Ovary (tissue), 9 donors: ENCODE measurements around the gene PSMB10. TPM values are rescaled to one million over a fixed set of nuclear protein-coding genes. Genes with fewer than 3 reads are reported as not detected.

ENCODE experiments used
- DNase-seq, 5 donors: peaks; one replicate each; pipeline ENCODE4 v3.0.0-alpha.2; 2019 to 2020
- H3K27ac ChIP-seq, 2 donors: fragments of 200-600 bp; one replicate each; pipeline versions ENCODE4 v1.5.1 to v1.8.0; 2019 to 2022
- H3K27me3 ChIP-seq: fragments of 200-600 bp; one replicate; pipeline ENCODE4 v1.8.0; 2022
- H3K36me3 ChIP-seq: fragments of 200-600 bp; sonication (generic); one replicate; pipeline ENCODE4 v1.5.1; 2019
- H3K4me1 ChIP-seq: one replicate; pipeline ENCODE4 v1.8.1; 2013; ENCODE audit warnings: mild to moderate bottlenecking, moderate library complexity; ENCODE audit not compliant: insufficient read depth
- H3K4me3 ChIP-seq: fragments of 200-600 bp; sonication (generic); one replicate; pipeline ENCODE4 v1.5.1; 2017
- H3K9me3 ChIP-seq, 2 donors: fragments of 200-600 bp in 1 of 2; sonication (generic) in 1 of 2; one replicate each; pipeline versions ENCODE4 v1.5.1 to v1.8.1; 2013 to 2019; ENCODE audit warnings: mild to moderate bottlenecking in 1 of 2, moderate library complexity in 1 of 2
- CTCF ChIP-seq, 3 donors: fragments of 450-650 bp in 2 of 3; fragments of 200-600 bp in 1 of 3; IDR thresholded peaks; one replicate each; pipeline versions ENCODE4 v1.5.1 to v1.8.0; 2016 to 2022; ENCODE audit warnings: antibody characterized with exemption in 3 of 3, mild to moderate bottlenecking in 1 of 3
- EP300 ChIP-seq: sonication (generic); formaldehyde crosslinking; IDR thresholded peaks from one replicate; pipeline ENCODE4 v1.6.1; 2017; ENCODE audit warnings: antibody characterized with exemption
- POLR2A ChIP-seq: fragments of 450-650 bp; IDR thresholded peaks from one replicate; pipeline ENCODE4 v1.6.1; 2017; ENCODE audit warnings: antibody characterized with exemption, mild to moderate bottlenecking, moderate library complexity
- WGBS, 3 donors: extraction: QIAGEN DNeasy Blood & Tissue Kit in 1 of 3; methylation state at CpG; one replicate each; pipeline versions ENCODE4 v1.1.5 to v1.1.7; 2013 to 2017; 5-methylcytosine and 5-hydroxymethylcytosine counted together
- intact Hi-C, 4 donors: fragments of 100-400 bp; cut with DNase I; formaldehyde crosslinking; loops; one replicate each; pipeline versions ENCODE4 v1.11.0 to v1.15.1; 2022 to 2023
- polyA plus RNA-seq, 2 donors: library from polyadenylated mRNA; stranded (reverse); fragments of 200-250 nt in 1 of 2; fragments of 350-450 nt in 1 of 2; fragmentation: Illumina TruSeq in 1 of 2; extraction: RNeasy Lipid Tissue Mini Kit (QIAGEN cat#74804) in 1 of 2; gene quantifications; one replicate each; pipeline ENCODE4 v1.2.3, GENCODE V29; 2013 to 2014
- total RNA-seq, 7 donors: library from RNA; depleted of rRNA in 2 of 7; stranded (reverse); fragments of >200 nt in 2 of 7; fragmentation: NEBNext Ultra II Directional in 3 of 7; extraction: Animal tissue kit (Norgen Biotek cat#: 25700) in 3 of 7; gene quantifications; one replicate each; pipeline versions ENCODE4 v1.1.0 to v1.2.4, GENCODE V29; 2016 to 2023
- donor health status: DM: no; HTN: no; CAD: no; lungs with moderate emphysema.
- donor health status: DM: no; HTN: no; CAD: no.
- donor health status: Bipolar disorder and iron deficiency.
- donor health status: DM: yes; HTN: yes; CAD: no.
- donor health status: DM: no; HTN: no; CAD: no.
- donor health status: DM: yes; HTN: yes; CAD: no.

Gene PSMB10
- total and polyA plus RNA-seq, 9 donors = 5.8 to 64.4 (median 50.8) TPM

GRCh38 chr16:67943256-67943618 is 6.6 kb upstream of the PSMB10 start:
- Histone ChIP-seq H3K9me3 (no peaks in the 10 kb centered on the region), H3K4me1 (peaks cover 21% of the 10 kb centered on the region), H3K4me3 (no peak overlapping the region), H3K27ac (peak overlapping the region in 1 of 2 donors; percentile 63), H3K27me3 (no peaks in the 10 kb centered on the region), H3K36me3 (no peaks in the 10 kb centered on the region)
- WGBS, 3 donors = 73 to 76% (median 74%) methylated on average over 6 of the region's 6 CpGs
- TF ChIP-seq EP300 = no peak
- no peak for TF ChIP-seq POLR2A
- TF ChIP-seq CTCF (IDR thresholded peaks at IDR 0.05) = no peak
- intact Hi-C loops = no loop called here
- peak in 3 of 5 donors; percentile 40 to 62 (median 54) for DNase-seq

GRCh38 chr16:67942510-67943255 is 6.0 kb upstream of the PSMB10 start:
- H3K27ac ChIP-seq = no peak overlapping the region
- no peak overlapping the region for H3K4me3 ChIP-seq
- peak in 3 of 5 donors; percentile 44 to 55 (median 45) for DNase-seq
- WGBS, 3 donors = 83 to 85% (median 85%) methylated on average over 27 of the region's 27 CpGs
- TF ChIP-seq CTCF (IDR thresholded peaks at IDR 0.05) (no peak), POLR2A (no peak), EP300 (no peak)
- H3K4me1 ChIP-seq = peaks cover 21% of the 10 kb centered on the region
- no peaks in the 10 kb centered on the region for H3K27me3 ChIP-seq
- intact Hi-C loops = no loop called here
- H3K9me3 ChIP-seq = no peaks in the 10 kb centered on the region
- H3K36me3 ChIP-seq = no peaks in the 10 kb centered on the region

- Histone ChIP-seq H3K27ac (no peak overlapping the region), H3K36me3 (no peaks in the 10 kb centered on the region), H3K9me3 (no peaks in the 10 kb centered on the region), H3K27me3 (no peaks in the 10 kb centered on the region), H3K4me3 (no peak overlapping the region), H3K4me1 (peaks cover 24% of the 10 kb centered on the region)
- WGBS, 3 donors = 67 to 83% (median 78%) methylated on average over 5 to 6 of the region's 6 CpGs
- TF ChIP-seq EP300 = no peak
- TF ChIP-seq CTCF (IDR thresholded peaks at IDR 0.05) = peak in 1 of 3 donors; percentile 37
- TF ChIP-seq POLR2A = no peak
- DNase-seq = peak in 2 of 5 donors; percentile 35 to 53
- intact Hi-C loops = no loop called here
Measured at GRCh38 chr16:67942200-67942509, 5.5 kb upstream of the PSMB10 start.

- no peaks in the 10 kb centered on the region for H3K9me3 ChIP-seq
- TF ChIP-seq CTCF (IDR thresholded peaks at IDR 0.05) (no peak), EP300 (no peak), POLR2A (no peak)
- no peak overlapping the region for H3K27ac ChIP-seq
- 77 to 82% (median 82%) methylated on average over 9 of the region's 9 CpGs for WGBS, 3 donors
- intact Hi-C loops = no loop called here
- no peak for DNase-seq
- H3K36me3 ChIP-seq = no peaks in the 10 kb centered on the region
- peaks cover 25% of the 10 kb centered on the region for H3K4me1 ChIP-seq
- H3K4me3 ChIP-seq = no peak overlapping the region
- no peaks in the 10 kb centered on the region for H3K27me3 ChIP-seq
Measured at GRCh38 chr16:67941469-67942199, 5.0 kb upstream of the PSMB10 start.
